Anterior cingulate cortex (tissue), 58 donors: ENCODE measurements around the gene PERM1.
A peak's percentile ranks its signal among the peaks of the same experiment; 100 is the strongest.

Experiments
- DNase-seq, 58 donors: peaks; one replicate each; lab custom pipeline; 2025; lab: John Stamatoyannopoulos, UW

PERM1 gene

GRCh38 chr1:967466-968343, 14.2 kb downstream of the PERM1 start:
- DNase-seq = no peak

GRCh38 chr1:966704-967300, 15.1 kb downstream of the PERM1 start:
- DNase-seq = peak in 3 of 58 donors; percentile 11 to 19 (median 16)

- no peak for DNase-seq
Measured at GRCh38 chr1:966135-966703, 15.7 kb downstream of the PERM1 start, which contains the start of gene PLEKHN1. TSS of gene PLEKHN1 (plus strand) at chr1:966482. CDS start at chr1:966532, 50 bp downstream.

GRCh38 chr1:965526-966134, 16.3 kb downstream of the PERM1 start:
- DNase-seq = no peak

GRCh38 chr1:964691-965525, 17.0 kb downstream of the PERM1 start:
- DNase-seq = no peak

GRCh38 chr1:963746-964525, 18.0 kb downstream of the PERM1 start:
- no peak for DNase-seq

GRCh38 chr1:963301-963651, 18.6 kb downstream of the PERM1 start:
- DNase-seq = no peak

- no peak for DNase-seq
Measured at GRCh38 chr1:962381-963300, 19.3 kb downstream of the PERM1 start.

- no peak for DNase-seq
Measured at GRCh38 chr1:961132-961669, 20.7 kb downstream of the PERM1 start.

GRCh38 chr1:960363-961131, 21.3 kb downstream of the PERM1 start, which contains the start of gene KLHL17:
TSS of gene KLHL17 (plus strand) at chr1:960584. CDS start at chr1:960694, 110 bp downstream.
- peak in 49 of 58 donors; percentile 9 to 76 (median 41) for DNase-seq

- DNase-seq = no peak
Measured at GRCh38 chr1:959731-960362, 22.0 kb downstream of the PERM1 start.

- DNase-seq = peak; percentile 16 to 94 (median 88)
Measured at GRCh38 chr1:958823-959730, 22.8 kb downstream of the PERM1 start, which contains the start of gene NOC2L. TSS of gene NOC2L (minus strand) at chr1:959256. CDS start at chr1:959240, 16 bp downstream.

GRCh38 chr1:956636-957035, 25.3 kb downstream of the PERM1 start:
- no peak for DNase-seq

GRCh38 chr1:955474-955873, 26.4 kb downstream of the PERM1 start:
- no peak for DNase-seq

- DNase-seq = no peak
Measured at GRCh38 chr1:954927-955326, 27.0 kb downstream of the PERM1 start.
